Omental fat pad (tissue), 4 donors: ENCODE measurements around the gene SLC16A3. TPM values are rescaled to one million over a fixed set of nuclear protein-coding genes. Genes with fewer than 3 reads are reported as not detected.

Experiments used
- ATAC-seq: fragments of 150-250 bp; one replicate; pipeline ENCODE4 v1.9.1; 2016; ENCODE audit warnings: mild to moderate bottlenecking, moderate library complexity; ENCODE audit not compliant: low FRiP score
- DNase-seq: peaks from one replicate; pipeline ENCODE4 v3.0.0-alpha.2; 2019; ENCODE audit warnings: low spot score
- CTCF ChIP-seq, 3 donors: fragments of 450-650 bp; IDR thresholded peaks; one replicate each; pipeline ENCODE4 v1.5.1; 2016 to 2017; ENCODE audit warnings: antibody characterized with exemption in 3 of 3, mild to moderate bottlenecking in 3 of 3, moderate library complexity in 2 of 3
- total RNA-seq, 4 donors: library from RNA; depleted of rRNA; stranded (reverse); fragments of >200 nt; gene quantifications; one replicate each; pipeline ENCODE4 v1.1.0, GENCODE V29; 2016

The SLC16A3 gene
- total RNA-seq, 4 donors from 2014 or later: 25.1 to 68.0 (median 27.5) TPM

DNA sequence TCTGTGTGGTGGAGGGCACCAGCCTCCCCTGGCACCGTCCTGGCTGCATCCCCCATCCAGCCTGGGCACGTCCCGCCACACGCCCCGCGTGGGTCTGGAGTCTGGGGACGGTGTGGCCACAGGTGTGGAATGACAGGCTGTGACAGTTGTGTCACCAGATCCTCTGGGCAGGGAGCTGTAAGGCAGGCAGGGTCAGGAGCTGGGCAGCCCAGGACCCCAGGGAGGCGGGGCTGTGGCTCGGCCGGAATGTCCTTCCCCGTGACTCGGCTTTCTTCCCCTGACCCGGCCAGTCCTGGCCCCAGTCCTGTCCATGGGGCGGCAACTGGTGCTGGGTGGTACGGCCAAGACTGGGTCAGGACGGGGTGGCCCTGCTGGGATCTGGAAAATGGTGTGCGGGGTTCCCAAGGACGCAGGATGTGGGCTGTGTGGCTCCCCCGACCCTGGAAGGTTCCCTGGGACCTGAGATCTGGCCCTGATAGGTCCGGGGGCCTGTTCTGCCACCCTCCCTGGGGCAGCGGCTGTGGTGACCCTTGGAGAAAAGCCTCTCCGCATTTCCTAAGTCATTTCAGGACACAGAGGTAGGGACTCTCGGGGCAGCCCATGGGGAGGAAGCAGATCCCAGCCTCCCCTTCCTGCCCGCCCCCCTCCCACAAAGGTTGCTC, 3.3 kb upstream of the SLC16A3 start:
- ATAC-seq: no peak
- no peak for DNase-seq
- TF ChIP-seq CTCF (IDR thresholded peaks at IDR 0.05): no peak

GRCh38 chr17:82226146-82226808, 2.6 kb upstream of the SLC16A3 start:
- DNase-seq: no peak
- TF ChIP-seq CTCF (IDR thresholded peaks at IDR 0.05): no peak
- ATAC-seq: no peak

- ATAC-seq (no peak), DNase-seq (no peak)
- TF ChIP-seq CTCF (IDR thresholded peaks at IDR 0.05): no peak
Observed at GRCh38 chr17:82226809-82227628, 1.8 kb upstream of the SLC16A3 start.

- no peak for DNase-seq
- no peak for ATAC-seq
Observed at GRCh38 chr17:82227629-82228277, 1.1 kb upstream of the SLC16A3 start.

GRCh38 chr17:82228278-82228841, 482 bp upstream of the SLC16A3 start:
- DNase-seq (no peak), ATAC-seq (no peak)
- no peak for TF ChIP-seq CTCF (IDR thresholded peaks at IDR 0.05)

More at GRCh38 chr17:82227629-82228277, 1.1 kb upstream of the SLC16A3 start:
- TF ChIP-seq CTCF (IDR thresholded peaks at IDR 0.05): no peak

- DNase-seq (no peak), ATAC-seq (no peak)
- TF ChIP-seq CTCF (IDR thresholded peaks at IDR 0.05): no peak
Observed at GRCh38 chr17:82229698-82230608, 1.1 kb downstream of the SLC16A3 start.
